ENCODE data around the gene TRAP1. TPM values are rescaled to one million over a fixed set of nuclear protein-coding genes. Genes with fewer than 3 reads are reported as not detected.

The TRAP1 gene
- total RNA-seq, 1 experiment from 2014 or later, result 416 TPM

DNA sequence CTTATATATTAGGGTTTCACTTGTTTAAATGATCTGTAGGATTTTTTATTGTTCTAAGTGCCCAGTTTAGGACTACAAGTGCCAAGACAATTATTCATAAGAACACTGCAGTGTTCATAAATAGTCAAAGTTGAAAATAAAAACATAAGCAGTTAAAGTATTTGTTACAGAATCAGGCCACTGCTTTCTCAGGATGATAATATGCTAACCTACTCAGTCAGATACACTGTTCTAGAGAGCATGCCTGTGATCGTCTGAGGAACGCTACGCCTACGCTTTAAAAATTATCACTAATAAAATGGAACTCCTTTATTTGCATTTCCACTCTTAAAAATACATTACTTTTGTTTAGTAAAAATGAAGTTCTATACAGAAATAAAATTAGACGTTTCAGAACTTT, 37.4 kb upstream of the TRAP1 start:
- Histone ChIP-seq H3K9me2 (ENCODE audit: insufficient read depth) (no peaks in the 10 kb centered on the region), H3K79me2 (ENCODE audit: insufficient read depth, low read length) (no peaks in the 10 kb centered on the region; the same call in 1 of the 2 replicates), H3K4me1 (ENCODE audit: control insufficient read depth in 1 of 2, insufficient read depth in 2 of 2, low read length in 2 of 2) (no peaks in the 10 kb centered on the region), H3K9me3 (ENCODE audit: control insufficient read depth in 1 of 2, insufficient read depth in 1 of 2, low read depth in 1 of 2, low read length in 2 of 2) (no peaks in the 10 kb centered on the region), H3K9ac (ENCODE audit: low read length) (no peak overlapping the region), H2AFZ (ENCODE audit: low read depth, low read length, poor library complexity, severe bottlenecking) (no peak overlapping the region), H3K4me2 (ENCODE audit: low read length) (no peak overlapping the region), H3K36me3 (ENCODE audit: control insufficient read depth in 1 of 2, insufficient read depth in 2 of 2, low read length in 2 of 2) (peaks cover 16 to 21% of the 10 kb centered on the region in 2 experiments), H4K20me1 (ENCODE audit: insufficient read depth) (no peaks in the 10 kb centered on the region; the same call in 1 of the 2 replicates), H3K27me3 (ENCODE audit: insufficient read depth, low read length) (no peaks in the 10 kb centered on the region), H3K27ac (ENCODE audit: low read depth, low read length) (no peak overlapping the region), H3K4me3 (replicated peaks in 1 of 2; ENCODE audit: low read depth in 1 of 2, low read length in 2 of 2) (no peak overlapping the region)
- DNase-seq (ENCODE audit: low read depth, low spot score) (no peak), ATAC-seq (no peak)
- ChIA-PET CTCF (no interaction called here), POLR2A (no interaction called here), RAD21 (ENCODE audit: low non-redundant PET in 1 of 2, low total read pairs in 2 of 2, uncharacterized antibody in 2 of 2, unreplicated experiment in 2 of 2) (no interaction called here)
- intact Hi-C loops (cut with micrococcal nuclease), result no loop called here
- no TSS peak for BruUV-seq (replicated peaks)
- TF ChIP-seq YY1 (IDR thresholded peaks at IDR 0.05; ENCODE audit: extremely low read depth, insufficient replicate concordance, low read depth, low read length), result no peak
- no peak for TF ChIP-seq ELF1 (IDR thresholded peaks at IDR 0.05; ENCODE audit: borderline replicate concordance, low read depth)
- TF ChIP-seq, protein P1, sequence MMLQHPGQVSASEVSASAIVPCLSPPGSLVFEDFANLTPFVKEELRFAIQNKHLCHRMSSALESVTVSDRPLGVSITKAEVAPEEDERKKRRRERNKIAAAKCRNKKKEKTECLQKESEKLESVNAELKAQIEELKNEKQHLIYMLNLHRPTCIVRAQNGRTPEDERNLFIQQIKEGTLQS (IDR thresholded peaks at IDR 0.05), result no peak
- TF ChIP-seq, protein P2, sequence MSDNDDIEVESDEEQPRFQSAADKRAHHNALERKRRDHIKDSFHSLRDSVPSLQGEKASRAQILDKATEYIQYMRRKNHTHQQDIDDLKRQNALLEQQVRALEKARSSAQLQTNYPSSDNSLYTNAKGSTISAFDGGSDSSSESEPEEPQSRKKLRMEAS (IDR thresholded peaks at IDR 0.05), result no peak

DNA sequence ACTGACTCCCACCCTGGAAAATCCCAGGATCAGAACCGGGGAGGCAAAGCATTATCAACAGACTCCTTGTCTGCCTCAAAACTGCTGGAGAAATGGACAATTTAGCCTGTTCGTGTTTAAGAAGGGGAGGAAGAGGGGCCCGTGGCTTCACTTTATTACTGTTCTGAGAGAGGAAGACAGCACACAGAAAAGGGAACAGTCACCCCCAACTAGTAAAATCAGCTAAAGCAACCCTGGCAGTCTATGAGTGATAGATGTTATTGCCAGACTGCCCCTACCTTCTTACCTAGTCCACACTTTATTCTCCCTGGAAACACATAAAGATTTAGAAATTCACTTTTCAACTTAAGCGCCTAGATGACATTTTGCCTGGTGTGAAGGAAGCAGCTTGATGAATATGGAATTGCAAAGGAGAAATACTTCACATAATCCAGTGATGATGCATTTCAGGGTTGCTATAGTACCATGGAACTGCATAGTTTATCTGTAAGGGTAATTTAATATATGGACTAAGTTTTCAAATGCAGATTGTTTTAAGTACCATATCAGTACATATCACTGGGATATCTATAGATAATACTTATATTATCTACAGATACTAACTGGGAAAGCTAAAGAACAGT, 36.9 kb upstream of the TRAP1 start:
- peaks cover 16 to 21% of the 10 kb centered on the region in 2 experiments for H3K36me3 ChIP-seq (ENCODE audit: control insufficient read depth in 1 of 2, insufficient read depth in 2 of 2, low read length in 2 of 2)
- no peaks in the 10 kb centered on the region; the same call in 1 of the 2 replicates for H4K20me1 ChIP-seq (ENCODE audit: insufficient read depth)
- no peak overlapping the region for H2AFZ ChIP-seq (ENCODE audit: low read depth, low read length, poor library complexity, severe bottlenecking)
- no peaks in the 10 kb centered on the region for H3K4me1 ChIP-seq (ENCODE audit: control insufficient read depth in 1 of 2, insufficient read depth in 2 of 2, low read length in 2 of 2)
- ChIA-PET POLR2A (no interaction called here), RAD21 (ENCODE audit: low non-redundant PET in 1 of 2, low total read pairs in 2 of 2, uncharacterized antibody in 2 of 2, unreplicated experiment in 2 of 2) (no interaction called here), CTCF (no interaction called here)
- DNase-seq (ENCODE audit: low read depth, low spot score) (no peak), ATAC-seq (no peak)
- no peaks in the 10 kb centered on the region for H3K27me3 ChIP-seq (ENCODE audit: insufficient read depth, low read length)
- no peak overlapping the region for H3K9ac ChIP-seq (ENCODE audit: low read length)
- intact Hi-C loops (cut with micrococcal nuclease), result no loop called here
- no TSS peak for BruUV-seq (replicated peaks)
- no peaks in the 10 kb centered on the region for H3K9me3 ChIP-seq (ENCODE audit: control insufficient read depth in 1 of 2, insufficient read depth in 1 of 2, low read depth in 1 of 2, low read length in 2 of 2)
- no peaks in the 10 kb centered on the region for H3K9me2 ChIP-seq (ENCODE audit: insufficient read depth)
- H3K27ac ChIP-seq (ENCODE audit: low read depth, low read length), result no peak overlapping the region
- no peaks in the 10 kb centered on the region; the same call in 1 of the 2 replicates for H3K79me2 ChIP-seq (ENCODE audit: insufficient read depth, low read length)
- no peak overlapping the region for H3K4me3 ChIP-seq (replicated peaks in 1 of 2; ENCODE audit: low read depth in 1 of 2, low read length in 2 of 2)
- H3K4me2 ChIP-seq (ENCODE audit: low read length), result no peak overlapping the region
- TF ChIP-seq, protein P3, sequence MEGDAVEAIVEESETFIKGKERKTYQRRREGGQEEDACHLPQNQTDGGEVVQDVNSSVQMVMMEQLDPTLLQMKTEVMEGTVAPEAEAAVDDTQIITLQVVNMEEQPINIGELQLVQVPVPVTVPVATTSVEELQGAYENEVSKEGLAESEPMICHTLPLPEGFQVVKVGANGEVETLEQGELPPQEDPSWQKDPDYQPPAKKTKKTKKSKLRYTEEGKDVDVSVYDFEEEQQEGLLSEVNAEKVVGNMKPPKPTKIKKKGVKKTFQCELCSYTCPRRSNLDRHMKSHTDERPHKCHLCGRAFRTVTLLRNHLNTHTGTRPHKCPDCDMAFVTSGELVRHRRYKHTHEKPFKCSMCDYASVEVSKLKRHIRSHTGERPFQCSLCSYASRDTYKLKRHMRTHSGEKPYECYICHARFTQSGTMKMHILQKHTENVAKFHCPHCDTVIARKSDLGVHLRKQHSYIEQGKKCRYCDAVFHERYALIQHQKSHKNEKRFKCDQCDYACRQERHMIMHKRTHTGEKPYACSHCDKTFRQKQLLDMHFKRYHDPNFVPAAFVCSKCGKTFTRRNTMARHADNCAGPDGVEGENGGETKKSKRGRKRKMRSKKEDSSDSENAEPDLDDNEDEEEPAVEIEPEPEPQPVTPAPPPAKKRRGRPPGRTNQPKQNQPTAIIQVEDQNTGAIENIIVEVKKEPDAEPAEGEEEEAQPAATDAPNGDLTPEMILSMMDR (IDR thresholded peaks at IDR 0.05 in 2 of 3, conservative IDR thresholded peaks at IDR 0.05 in 1 of 3; ENCODE audit: borderline replicate concordance in 1 of 3, insufficient read depth in 1 of 3, low read depth in 2 of 3, low read length in 2 of 3), result no peak
- TF ChIP-seq POLR2A (IDR thresholded peaks at IDR 0.05; ENCODE audit: borderline replicate concordance, extremely low read depth, insufficient read depth, insufficient read length), result no peak
- no peak for TF ChIP-seq SP1 (IDR thresholded peaks at IDR 0.05; ENCODE audit: low read depth)
- no peak for TF ChIP-seq YY1 (IDR thresholded peaks at IDR 0.05; ENCODE audit: extremely low read depth, insufficient replicate concordance, low read depth, low read length)
- no peak for TF ChIP-seq EZH2phosphoT487 (IDR thresholded peaks at IDR 0.05; ENCODE audit: borderline replicate concordance)
- no peak for TF ChIP-seq CBX3 (IDR thresholded peaks at IDR 0.05; ENCODE audit: low read depth)
- no peak for TF ChIP-seq JUND (IDR thresholded peaks at IDR 0.05)
- TF ChIP-seq RAD21 (IDR thresholded peaks at IDR 0.05; ENCODE audit: low read depth), result no peak
- TF ChIP-seq ZFX (IDR thresholded peaks at IDR 0.05), result no peak
- TF ChIP-seq POLR2AphosphoS5 (IDR thresholded peaks at IDR 0.05; ENCODE audit: low read depth, low read length), result no peak
- TF ChIP-seq, protein P4, sequence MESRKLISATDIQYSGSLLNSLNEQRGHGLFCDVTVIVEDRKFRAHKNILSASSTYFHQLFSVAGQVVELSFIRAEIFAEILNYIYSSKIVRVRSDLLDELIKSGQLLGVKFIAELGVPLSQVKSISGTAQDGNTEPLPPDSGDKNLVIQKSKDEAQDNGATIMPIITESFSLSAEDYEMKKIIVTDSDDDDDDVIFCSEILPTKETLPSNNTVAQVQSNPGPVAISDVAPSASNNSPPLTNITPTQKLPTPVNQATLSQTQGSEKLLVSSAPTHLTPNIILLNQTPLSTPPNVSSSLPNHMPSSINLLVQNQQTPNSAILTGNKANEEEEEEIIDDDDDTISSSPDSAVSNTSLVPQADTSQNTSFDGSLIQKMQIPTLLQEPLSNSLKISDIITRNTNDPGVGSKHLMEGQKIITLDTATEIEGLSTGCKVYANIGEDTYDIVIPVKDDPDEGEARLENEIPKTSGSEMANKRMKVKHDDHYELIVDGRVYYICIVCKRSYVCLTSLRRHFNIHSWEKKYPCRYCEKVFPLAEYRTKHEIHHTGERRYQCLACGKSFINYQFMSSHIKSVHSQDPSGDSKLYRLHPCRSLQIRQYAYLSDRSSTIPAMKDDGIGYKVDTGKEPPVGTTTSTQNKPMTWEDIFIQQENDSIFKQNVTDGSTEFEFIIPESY (IDR thresholded peaks at IDR 0.05; ENCODE audit: extremely low read depth, insufficient replicate concordance, low read length), result no peak
- no peak for TF ChIP-seq SIN3A (IDR thresholded peaks at IDR 0.05; ENCODE audit: low read depth)
